ENCODE measurements around the gene IFT27. TPM values are rescaled to one million over a fixed set of nuclear protein-coding genes. Genes with fewer than 3 reads are reported as not detected.

Gene IFT27
- total RNA-seq, 1 donor from 2014 or later: 2.7 TPM

DNA sequence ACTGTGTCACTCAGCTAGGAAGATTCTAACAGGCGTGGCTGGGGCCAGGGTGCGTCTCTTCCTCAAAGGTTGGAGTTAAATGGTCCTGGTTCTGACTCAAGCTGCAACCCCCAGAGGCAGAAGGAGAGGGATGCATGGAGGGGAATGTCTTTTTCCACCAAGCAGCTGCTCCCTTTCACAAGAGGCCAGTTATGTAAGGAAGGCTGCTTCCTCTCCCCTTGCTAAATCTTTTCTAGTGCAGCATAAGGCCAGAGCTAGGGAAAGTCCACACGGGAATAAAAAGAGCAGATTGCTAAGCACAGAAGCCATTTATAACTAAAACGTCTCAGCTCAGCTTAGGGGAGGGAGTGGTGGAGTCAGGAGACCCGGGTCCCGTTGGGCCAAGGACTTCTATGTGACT lies 30.9 kb upstream of the IFT27 start:
- DNase-seq (ENCODE audit: low spot score in 2 of 2): no peak
- Histone ChIP-seq H3K27me3 (no peaks in the 10 kb centered on the region), H3K4me3 (no peak overlapping the region), H3K36me3 (no peaks in the 10 kb centered on the region), H3K4me1 (no peaks in the 10 kb centered on the region), H3K27ac (no peak overlapping the region), H3K9me3 (no peaks in the 10 kb centered on the region)
- intact Hi-C loops (cut with DNase I): no loop called here
- TF ChIP-seq, protein P1, sequence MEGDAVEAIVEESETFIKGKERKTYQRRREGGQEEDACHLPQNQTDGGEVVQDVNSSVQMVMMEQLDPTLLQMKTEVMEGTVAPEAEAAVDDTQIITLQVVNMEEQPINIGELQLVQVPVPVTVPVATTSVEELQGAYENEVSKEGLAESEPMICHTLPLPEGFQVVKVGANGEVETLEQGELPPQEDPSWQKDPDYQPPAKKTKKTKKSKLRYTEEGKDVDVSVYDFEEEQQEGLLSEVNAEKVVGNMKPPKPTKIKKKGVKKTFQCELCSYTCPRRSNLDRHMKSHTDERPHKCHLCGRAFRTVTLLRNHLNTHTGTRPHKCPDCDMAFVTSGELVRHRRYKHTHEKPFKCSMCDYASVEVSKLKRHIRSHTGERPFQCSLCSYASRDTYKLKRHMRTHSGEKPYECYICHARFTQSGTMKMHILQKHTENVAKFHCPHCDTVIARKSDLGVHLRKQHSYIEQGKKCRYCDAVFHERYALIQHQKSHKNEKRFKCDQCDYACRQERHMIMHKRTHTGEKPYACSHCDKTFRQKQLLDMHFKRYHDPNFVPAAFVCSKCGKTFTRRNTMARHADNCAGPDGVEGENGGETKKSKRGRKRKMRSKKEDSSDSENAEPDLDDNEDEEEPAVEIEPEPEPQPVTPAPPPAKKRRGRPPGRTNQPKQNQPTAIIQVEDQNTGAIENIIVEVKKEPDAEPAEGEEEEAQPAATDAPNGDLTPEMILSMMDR (IDR thresholded peaks at IDR 0.05): no peak

DNA sequence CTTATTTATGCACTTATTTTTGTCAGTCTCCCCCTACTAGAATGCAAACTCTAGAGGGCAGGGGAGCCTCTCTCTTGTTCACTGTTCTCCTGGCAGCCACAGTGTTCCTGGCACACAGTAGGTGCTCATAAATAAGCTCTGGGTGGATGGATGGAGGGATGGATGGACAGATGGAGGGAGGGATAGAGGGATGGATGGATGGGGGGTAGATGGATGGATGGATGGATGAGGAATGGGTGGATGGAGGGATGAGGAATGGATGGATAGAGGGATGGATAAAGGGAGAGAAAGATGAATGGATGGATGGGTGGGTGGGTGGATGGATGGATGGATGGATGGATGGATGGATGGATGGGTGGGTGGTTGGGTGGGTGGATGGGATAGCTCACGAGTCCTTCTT lies 27.4 kb upstream of the IFT27 start:
- Histone ChIP-seq H3K27ac (no peak overlapping the region), H3K27me3 (no peaks in the 10 kb centered on the region), H3K9me3 (no peaks in the 10 kb centered on the region), H3K4me1 (no peaks in the 10 kb centered on the region), H3K4me3 (no peak overlapping the region), H3K36me3 (no peaks in the 10 kb centered on the region)
- DNase-seq (ENCODE audit: low spot score in 2 of 2): no peak
- intact Hi-C loops (cut with DNase I): no loop called here
- TF ChIP-seq, protein P1 (IDR thresholded peaks at IDR 0.05): no peak

DNA sequence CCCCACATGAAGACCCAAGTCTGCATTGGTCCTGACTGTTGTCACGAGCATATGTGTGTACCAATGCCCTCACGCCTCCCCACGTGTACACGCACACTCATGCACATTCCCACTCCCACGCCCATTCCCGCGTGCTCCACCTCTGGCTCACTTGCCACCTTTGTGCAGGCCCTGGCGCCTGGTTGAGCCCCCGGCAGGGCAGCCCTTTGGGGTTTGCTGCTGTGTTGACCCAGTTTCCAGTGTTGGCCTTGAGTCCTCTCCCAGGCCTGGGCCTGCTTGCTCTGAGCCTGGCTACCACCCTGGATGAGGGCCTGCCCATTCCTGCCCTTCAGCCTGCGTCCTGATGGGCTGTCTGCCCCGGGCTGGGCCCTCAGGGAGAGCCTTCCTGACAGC lies 22.8 kb upstream of the IFT27 start:
- H3K27me3 ChIP-seq: no peaks in the 10 kb centered on the region
- intact Hi-C loops (cut with DNase I): no loop called here
- no peak overlapping the region for H3K27ac ChIP-seq
- no peaks in the 10 kb centered on the region for H3K36me3 ChIP-seq
- TF ChIP-seq, protein P1 (IDR thresholded peaks at IDR 0.05): no peak
- H3K4me3 ChIP-seq: no peak overlapping the region
- H3K4me1 ChIP-seq: no peaks in the 10 kb centered on the region
- no peaks in the 10 kb centered on the region for H3K9me3 ChIP-seq
- no peak for DNase-seq (ENCODE audit: low spot score in 2 of 2)

DNA sequence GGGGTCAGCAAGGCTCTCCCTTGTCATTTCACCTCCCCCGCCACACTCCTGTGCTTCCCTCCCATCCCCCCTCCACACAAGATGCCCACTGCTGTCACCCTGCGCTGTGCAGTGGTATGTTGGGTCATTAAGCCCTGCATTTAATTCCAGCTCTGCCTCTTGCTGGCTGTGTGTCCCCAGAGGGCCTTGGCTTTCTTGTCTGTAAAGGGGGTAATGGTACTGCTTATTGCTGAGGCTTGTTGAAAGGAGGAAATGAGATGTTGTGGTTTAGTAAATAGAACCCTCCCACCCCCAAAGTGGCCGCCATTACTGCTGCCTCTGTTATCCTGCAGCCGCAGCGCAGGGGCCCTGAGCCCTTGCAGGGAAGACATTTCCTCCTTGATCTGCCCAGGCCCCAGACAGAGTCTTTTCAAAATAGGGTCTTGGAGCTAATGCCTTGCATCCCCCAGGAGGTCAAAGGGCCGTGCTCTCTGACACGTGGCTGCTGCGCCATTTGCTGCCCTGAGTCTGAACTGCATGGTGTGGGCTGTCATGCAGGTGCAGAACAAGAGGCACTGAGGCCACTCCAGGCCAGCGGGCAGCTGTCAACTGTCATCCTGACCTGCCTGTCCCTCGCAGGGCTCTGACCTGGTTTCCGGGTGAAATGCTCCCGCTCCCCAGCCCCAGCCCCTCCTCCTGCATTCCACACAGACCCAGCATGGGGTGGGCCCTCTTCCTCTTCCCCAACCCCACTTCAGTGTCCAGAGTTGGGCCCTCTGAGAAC lies 22.2 kb upstream of the IFT27 start:
- Histone ChIP-seq H3K36me3 (no peaks in the 10 kb centered on the region), H3K27me3 (no peaks in the 10 kb centered on the region), H3K4me1 (no peaks in the 10 kb centered on the region), H3K4me3 (no peak overlapping the region), H3K27ac (no peak overlapping the region), H3K9me3 (no peaks in the 10 kb centered on the region)
- intact Hi-C loops (cut with DNase I): no loop called here
- TF ChIP-seq, protein P1 (IDR thresholded peaks at IDR 0.05): no peak
- no peak for DNase-seq (ENCODE audit: low spot score in 2 of 2)

DNA sequence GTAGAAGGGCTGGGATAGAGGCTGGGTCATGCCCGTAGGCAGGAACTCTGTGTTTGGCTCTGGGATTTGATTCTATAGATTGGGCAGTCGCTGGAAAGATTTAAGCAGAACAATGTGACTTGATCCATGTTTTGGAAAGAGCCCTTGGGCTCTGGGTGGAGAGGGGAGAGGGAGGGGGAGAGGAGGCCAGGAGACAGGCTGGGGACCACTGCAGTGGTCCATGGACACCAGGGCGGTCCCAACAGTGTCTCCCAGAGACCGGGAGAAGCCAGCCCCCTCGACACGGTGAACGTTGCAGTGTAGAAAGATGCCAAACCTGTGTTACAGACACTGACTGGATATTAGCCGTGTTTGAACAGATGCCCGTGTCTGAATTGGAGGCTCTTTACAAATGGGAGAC lies 21.5 kb upstream of the IFT27 start:
- Histone ChIP-seq H3K36me3 (no peaks in the 10 kb centered on the region), H3K27me3 (no peaks in the 10 kb centered on the region), H3K27ac (no peak overlapping the region), H3K9me3 (no peaks in the 10 kb centered on the region), H3K4me3 (no peak overlapping the region), H3K4me1 (no peaks in the 10 kb centered on the region)
- intact Hi-C loops (cut with DNase I): no loop called here
- TF ChIP-seq, protein P1 (IDR thresholded peaks at IDR 0.05): no peak
- DNase-seq (ENCODE audit: low spot score in 2 of 2): no peak

All from ascending aorta (tissue), 2 donors.